Measurements from ENCODE around the gene ALDH1A1.
"Not testable (repeated sequence)": the region's sequence is repeated elsewhere in the genome, so short reads cannot be mapped to it uniquely, and the experiment has no call there.

ALDH1A1 gene

GRCh38 chr9:72942451-72942850 is 10.4 kb downstream of the ALDH1A1 start:
- Mint-ChIP-seq H3K27me3 (ENCODE audit: low read depth) (peaks cover 8% of the 10 kb centered on the region), H3K9me3 (no peaks in the 10 kb centered on the region), H3K4me1 (ENCODE audit: low read depth) (no peaks in the 10 kb centered on the region), H3K36me3 (ENCODE audit: low read depth) (no peaks in the 10 kb centered on the region), H3K4me3 (no peak overlapping the region), H3K27ac (no peak overlapping the region)

GRCh38 chr9:72939581-72939980 is 13.3 kb downstream of the ALDH1A1 start:
- H3K27me3 Mint-ChIP-seq (ENCODE audit: low read depth) = peaks cover 12% of the 10 kb centered on the region
- H3K4me1 Mint-ChIP-seq (ENCODE audit: low read depth); H3K9me3 Mint-ChIP-seq; H3K27ac Mint-ChIP-seq; H3K4me3 Mint-ChIP-seq; H3K36me3 Mint-ChIP-seq (ENCODE audit: low read depth): not testable (repeated sequence)

GRCh38 chr9:72937545-72937944 is 15.3 kb downstream of the ALDH1A1 start:
- no peaks in the 10 kb centered on the region for H3K36me3 Mint-ChIP-seq (ENCODE audit: low read depth)
- no peaks in the 10 kb centered on the region for H3K4me1 Mint-ChIP-seq (ENCODE audit: low read depth)

GRCh38 chr9:72936679-72937078 is 16.2 kb downstream of the ALDH1A1 start:
- H3K36me3 Mint-ChIP-seq (ENCODE audit: low read depth) = no peaks in the 10 kb centered on the region

More at GRCh38 chr9:72937545-72937944, 15.3 kb downstream of the ALDH1A1 start:
- H3K27ac Mint-ChIP-seq = no peak overlapping the region
- no peak overlapping the region for H3K4me3 Mint-ChIP-seq
- H3K27me3 Mint-ChIP-seq (ENCODE audit: low read depth) = peaks cover 9% of the 10 kb centered on the region
- no peaks in the 10 kb centered on the region for H3K9me3 Mint-ChIP-seq

GRCh38 chr9:72936266-72936665 is 16.6 kb downstream of the ALDH1A1 start:
- no peaks in the 10 kb centered on the region for H3K36me3 Mint-ChIP-seq (ENCODE audit: low read depth)
- no peaks in the 10 kb centered on the region for H3K4me1 Mint-ChIP-seq (ENCODE audit: low read depth)
- H3K27ac Mint-ChIP-seq = no peak overlapping the region
- peaks cover 5% of the 10 kb centered on the region for H3K27me3 Mint-ChIP-seq (ENCODE audit: low read depth)
- H3K4me3 Mint-ChIP-seq = no peak overlapping the region
- H3K9me3 Mint-ChIP-seq = no peaks in the 10 kb centered on the region

More at GRCh38 chr9:72936679-72937078, 16.2 kb downstream of the ALDH1A1 start:
- Mint-ChIP-seq H3K4me3 (no peak overlapping the region), H3K27ac (no peak overlapping the region), H3K27me3 (ENCODE audit: low read depth) (peaks cover 5% of the 10 kb centered on the region), H3K4me1 (ENCODE audit: low read depth) (no peaks in the 10 kb centered on the region), H3K9me3 (no peaks in the 10 kb centered on the region)

- Mint-ChIP-seq H3K4me1 (ENCODE audit: low read depth) (no peaks in the 10 kb centered on the region), H3K9me3 (no peaks in the 10 kb centered on the region), H3K27me3 (ENCODE audit: low read depth) (peaks cover 5% of the 10 kb centered on the region), H3K36me3 (ENCODE audit: low read depth) (no peaks in the 10 kb centered on the region), H3K4me3 (no peak overlapping the region), H3K27ac (no peak overlapping the region)
These were observed 17.3 kb downstream of the ALDH1A1 start for GRCh38 chr9:72935595-72935994.

- H3K9me3 Mint-ChIP-seq = no peaks in the 10 kb centered on the region
- no peak overlapping the region for H3K27ac Mint-ChIP-seq
- H3K36me3 Mint-ChIP-seq (ENCODE audit: low read depth) = no peaks in the 10 kb centered on the region
- no peak overlapping the region for H3K4me3 Mint-ChIP-seq
- no peaks in the 10 kb centered on the region for H3K4me1 Mint-ChIP-seq (ENCODE audit: low read depth)
- peaks cover 5% of the 10 kb centered on the region for H3K27me3 Mint-ChIP-seq (ENCODE audit: low read depth)
These were observed 18.9 kb downstream of the ALDH1A1 start for GRCh38 chr9:72933730-72934665.

GRCh38 chr9:72932619-72933018 is 20.2 kb downstream of the ALDH1A1 start:
- Mint-ChIP-seq H3K4me3 (no peak overlapping the region), H3K9me3 (no peaks in the 10 kb centered on the region), H3K36me3 (ENCODE audit: low read depth) (no peaks in the 10 kb centered on the region), H3K27me3 (ENCODE audit: low read depth) (peaks cover 5% of the 10 kb centered on the region), H3K27ac (no peak overlapping the region), H3K4me1 (ENCODE audit: low read depth) (no peaks in the 10 kb centered on the region)

GRCh38 chr9:72931897-72932296 is 21.0 kb downstream of the ALDH1A1 start:
- H3K36me3 Mint-ChIP-seq (ENCODE audit: low read depth) = no peaks in the 10 kb centered on the region
- peaks cover 5% of the 10 kb centered on the region for H3K27me3 Mint-ChIP-seq (ENCODE audit: low read depth)
- H3K27ac Mint-ChIP-seq = no peak overlapping the region

GRCh38 chr9:72931437-72931836 is 21.4 kb downstream of the ALDH1A1 start:
- no peak overlapping the region for H3K4me3 Mint-ChIP-seq
- no peaks in the 10 kb centered on the region for H3K9me3 Mint-ChIP-seq
- no peaks in the 10 kb centered on the region for H3K4me1 Mint-ChIP-seq (ENCODE audit: low read depth)
- peaks cover 5% of the 10 kb centered on the region for H3K27me3 Mint-ChIP-seq (ENCODE audit: low read depth)
- no peaks in the 10 kb centered on the region for H3K36me3 Mint-ChIP-seq (ENCODE audit: low read depth)
- H3K27ac Mint-ChIP-seq = no peak overlapping the region

More at GRCh38 chr9:72931897-72932296, 21.0 kb downstream of the ALDH1A1 start:
- H3K4me3 Mint-ChIP-seq = no peak overlapping the region
- no peaks in the 10 kb centered on the region for H3K4me1 Mint-ChIP-seq (ENCODE audit: low read depth)
- no peaks in the 10 kb centered on the region for H3K9me3 Mint-ChIP-seq

- peaks cover 5% of the 10 kb centered on the region for H3K27me3 Mint-ChIP-seq (ENCODE audit: low read depth)
- no peaks in the 10 kb centered on the region for H3K36me3 Mint-ChIP-seq (ENCODE audit: low read depth)
- H3K27ac Mint-ChIP-seq = no peak overlapping the region
- no peaks in the 10 kb centered on the region for H3K4me1 Mint-ChIP-seq (ENCODE audit: low read depth)
- no peak overlapping the region for H3K4me3 Mint-ChIP-seq
- no peaks in the 10 kb centered on the region for H3K9me3 Mint-ChIP-seq
These were observed 22.0 kb downstream of the ALDH1A1 start for GRCh38 chr9:72930828-72931227.

- Mint-ChIP-seq H3K4me1 (ENCODE audit: low read depth) (no peaks in the 10 kb centered on the region), H3K27ac (no peak overlapping the region), H3K9me3 (no peaks in the 10 kb centered on the region), H3K36me3 (ENCODE audit: low read depth) (no peaks in the 10 kb centered on the region), H3K4me3 (no peak overlapping the region), H3K27me3 (ENCODE audit: low read depth) (no peaks in the 10 kb centered on the region)
These were observed 23.3 kb downstream of the ALDH1A1 start for GRCh38 chr9:72929542-72929941.

- Mint-ChIP-seq H3K4me1 (ENCODE audit: low read depth) (no peaks in the 10 kb centered on the region), H3K27me3 (ENCODE audit: low read depth) (no peaks in the 10 kb centered on the region), H3K36me3 (ENCODE audit: low read depth) (no peaks in the 10 kb centered on the region), H3K9me3 (no peaks in the 10 kb centered on the region), H3K27ac (no peak overlapping the region), H3K4me3 (no peak overlapping the region)
These were observed 24.8 kb downstream of the ALDH1A1 start for GRCh38 chr9:72928042-72928507.

GRCh38 chr9:72926506-72926905 is 26.3 kb downstream of the ALDH1A1 start:
- no peak overlapping the region for H3K4me3 Mint-ChIP-seq
- no peaks in the 10 kb centered on the region for H3K4me1 Mint-ChIP-seq (ENCODE audit: low read depth)
- H3K9me3 Mint-ChIP-seq = no peaks in the 10 kb centered on the region
- H3K27ac Mint-ChIP-seq = no peak overlapping the region
- no peaks in the 10 kb centered on the region for H3K27me3 Mint-ChIP-seq (ENCODE audit: low read depth)
- no peaks in the 10 kb centered on the region for H3K36me3 Mint-ChIP-seq (ENCODE audit: low read depth)

GRCh38 chr9:72925891-72926290 is 27.0 kb downstream of the ALDH1A1 start:
- no peaks in the 10 kb centered on the region for H3K27me3 Mint-ChIP-seq (ENCODE audit: low read depth)
- no peaks in the 10 kb centered on the region for H3K9me3 Mint-ChIP-seq
- no peaks in the 10 kb centered on the region for H3K4me1 Mint-ChIP-seq (ENCODE audit: low read depth)
- no peak overlapping the region for H3K4me3 Mint-ChIP-seq
- H3K27ac Mint-ChIP-seq = no peak overlapping the region
- no peaks in the 10 kb centered on the region for H3K36me3 Mint-ChIP-seq (ENCODE audit: low read depth)
